Common myeloid progenitor, CD34-positive (primary cell): ENCODE data around the gene PRKCH.
A peak's percentile ranks its signal among the peaks of the same experiment; 100 is the strongest.

Experiments used
- CTCF ChIA-PET: fragments of 350-600 bp; sonication (Branson Sonifier 250); formaldehyde crosslinking; loops from one replicate; lab custom pipeline; 2021; ENCODE audit warnings: antibody characterized with exemption; lab: Charles Lee
- POLR2A ChIA-PET: fragments of 350-600 bp; sonication (Branson Sonifier 250); formaldehyde crosslinking; loops from one replicate; lab custom pipeline; 2021; ENCODE audit warnings: antibody characterized with exemption; lab: Charles Lee
- DNase-seq, 3 donors: peaks; one replicate each; pipeline versions ENCODE4 v3.0.0 to v3.0.0-alpha.2; 2013
- H3K27ac ChIP-seq, 2 experiments: 1 replicate in 1 of 2; 2 replicates in 1 of 2; pipeline ENCODE4 v1.7.0; 2013; ENCODE audit warnings: inconsistent platforms in 2 of 2, low read length in 2 of 2, mild to moderate bottlenecking in 2 of 2, low read depth in 1 of 2, moderate library complexity in 1 of 2; ENCODE audit not compliant: severe bottlenecking in 2 of 2, insufficient read depth in 1 of 2, poor library complexity in 1 of 2
- H3K27me3 ChIP-seq, 5 experiments: replicated peaks in 2 of 5; 1 replicate in 3 of 5; 2 replicates in 2 of 5; pipeline versions ENCODE4 v1.6.1 to v1.7.0; 2013; ENCODE audit warnings: low read length in 4 of 5, mild to moderate bottlenecking in 2 of 5, moderate library complexity in 2 of 5, inconsistent platforms in 1 of 5; ENCODE audit not compliant: insufficient read depth in 5 of 5, control insufficient read depth in 4 of 5
- H3K36me3 ChIP-seq, 4 experiments: 1 replicate in 2 of 4; 2 replicates in 2 of 4; pipeline versions ENCODE4 v1.6.1 to v1.7.0; 2013; ENCODE audit warnings: low read length in 3 of 4, control low read depth in 1 of 4, mild to moderate bottlenecking in 1 of 4; ENCODE audit not compliant: control insufficient read depth in 4 of 4, insufficient read depth in 4 of 4
- H3K4me1 ChIP-seq, 4 experiments: 1 replicate in 3 of 4; 2 replicates in 1 of 4; pipeline versions ENCODE4 v1.6.1 to v1.7.1; 2013; ENCODE audit warnings: low read length in 3 of 4, mild to moderate bottlenecking in 3 of 4, control low read depth in 1 of 4, inconsistent platforms in 1 of 4, moderate library complexity in 1 of 4; ENCODE audit not compliant: control insufficient read depth in 4 of 4, insufficient read depth in 4 of 4; ENCODE audit errors: control extremely low read depth in 1 of 4
- H3K4me3 ChIP-seq, 7 experiments: 1 replicate in 4 of 7; 2 replicates in 3 of 7; pipeline versions ENCODE4 v1.5.1 to v1.7.0; 2013; ENCODE audit warnings: mild to moderate bottlenecking in 7 of 7, low read length in 6 of 7, moderate library complexity in 6 of 7, inconsistent platforms in 2 of 7, low read depth in 2 of 7, control low read depth in 1 of 7; ENCODE audit not compliant: insufficient read depth in 4 of 7, control insufficient read depth in 1 of 7; ENCODE audit errors: extremely low read depth in 1 of 7
- H3K9me3 ChIP-seq, 5 experiments: 1 replicate in 4 of 5; 2 replicates in 1 of 5; pipeline versions ENCODE4 v1.6.1 to v1.7.1; 2013; ENCODE audit warnings: low read length in 4 of 5, mild to moderate bottlenecking in 2 of 5, inconsistent platforms in 1 of 5, low read depth in 1 of 5, moderate library complexity in 1 of 5; ENCODE audit not compliant: control insufficient read depth in 4 of 5, insufficient read depth in 2 of 5; ENCODE audit errors: control extremely low read depth in 1 of 5
- WGBS: methylation state at CpG from one replicate; pipeline ENCODE4 v1.1.5; 2013; ENCODE audit not compliant: insufficient coverage; 5-methylcytosine and 5-hydroxymethylcytosine counted together

PRKCH gene

GRCh38 chr14:61549425-61549824 lies 228.0 kb downstream of the PRKCH start:
- H3K4me1 ChIP-seq, result peaks cover 11 to 29% (median 20%) of the 10 kb centered on the region in 4 experiments
- ChIA-PET POLR2A (no interaction called here), CTCF (no interaction called here)
- WGBS, result 75% methylated on average over 2 of the region's 2 CpGs
- no peak overlapping the region for H3K27ac ChIP-seq
- H3K9me3 ChIP-seq, result no peaks in the 10 kb centered on the region
- no peaks in the 10 kb centered on the region for H3K27me3 ChIP-seq
- no peak overlapping the region for H3K4me3 ChIP-seq
- no peak for DNase-seq
- H3K36me3 ChIP-seq, result peaks cover 20 to 46% (median 25%) of the 10 kb centered on the region in 4 experiments

GRCh38 chr14:61551384-61551783 lies 230.0 kb downstream of the PRKCH start:
- no peaks in the 10 kb centered on the region for H3K27me3 ChIP-seq
- ChIA-PET POLR2A (interaction anchor here (0.6 kb wide), 1 partner anchor 10 kb away, joined by 4 read pairs; no protein-coding TSS in a partner anchor), CTCF (interaction anchor here (1.1 to 3.3 kb wide), 4 partner anchors 10 to 198 kb away, joined by 3 to 16 read pairs (median 9); no protein-coding TSS in a partner anchor)
- H3K4me3 ChIP-seq, result no peak overlapping the region
- H3K4me1 ChIP-seq, result peaks cover 11 to 29% (median 20%) of the 10 kb centered on the region in 4 experiments
- no peak overlapping the region for H3K27ac ChIP-seq
- no peaks in the 10 kb centered on the region for H3K9me3 ChIP-seq
- DNase-seq, result no peak
- H3K36me3 ChIP-seq, result peaks cover 17 to 38% (median 23%) of the 10 kb centered on the region in 4 experiments
- WGBS, result 100% methylated on average over 2 of the region's 3 CpGs

GRCh38 chr14:61552241-61552640 lies 230.9 kb downstream of the PRKCH start:
- peaks cover 17 to 38% (median 22%) of the 10 kb centered on the region in 4 experiments for H3K36me3 ChIP-seq
- H3K27ac ChIP-seq, result peak overlapping the region in 1 of 2 experiments; percentile 62
- H3K27me3 ChIP-seq, result no peaks in the 10 kb centered on the region
- H3K4me3 ChIP-seq, result peak overlapping the region in 2 of 7 experiments; percentile 11 to 30
- H3K9me3 ChIP-seq, result no peaks in the 10 kb centered on the region
- POLR2A ChIA-PET, result interaction anchor here (0.6 kb wide), 2 partner anchors 9 to 80 kb away, joined by 3 to 4 read pairs; no protein-coding TSS in a partner anchor
- no peak for DNase-seq
- 86% methylated on average over 1 of the region's 4 CpGs for WGBS
- CTCF ChIA-PET, result interaction anchor here (1.6 to 3.3 kb wide), 4 partner anchors 10 to 77 kb away, joined by 7 to 16 read pairs (median 10); no protein-coding TSS in a partner anchor
- H3K4me1 ChIP-seq, result peaks cover 11 to 29% (median 20%) of the 10 kb centered on the region in 4 experiments

- H3K27me3 ChIP-seq, result no peaks in the 10 kb centered on the region
- peaks cover 11 to 29% (median 20%) of the 10 kb centered on the region in 4 experiments for H3K4me1 ChIP-seq
- DNase-seq, result no peak
- no peaks in the 10 kb centered on the region for H3K9me3 ChIP-seq
- peaks cover 9 to 22% (median 13%) of the 10 kb centered on the region in 4 experiments for H3K36me3 ChIP-seq
- H3K27ac ChIP-seq, result peak overlapping the region in 1 of 2 experiments; percentile 62
- POLR2A ChIA-PET, result no interaction called here
- no peak overlapping the region for H3K4me3 ChIP-seq
- WGBS, result 98% methylated on average over 10 of the region's 11 CpGs
- CTCF ChIA-PET, result interaction anchor here (2.3 to 3.3 kb wide), 3 partner anchors 8 to 78 kb away, joined by 10 to 16 read pairs (median 11); no protein-coding TSS in a partner anchor
Measured at GRCh38 chr14:61553730-61554641, 232.6 kb downstream of the PRKCH start.

GRCh38 chr14:61555056-61555838 lies 233.9 kb downstream of the PRKCH start:
- CTCF ChIA-PET, result no interaction called here
- H3K4me3 ChIP-seq, result no peak overlapping the region
- no peak for DNase-seq
- 100% methylated on average over 1 of the region's 6 CpGs for WGBS
- peaks cover 11 to 29% (median 20%) of the 10 kb centered on the region in 4 experiments for H3K4me1 ChIP-seq
- no peaks in the 10 kb centered on the region for H3K27me3 ChIP-seq
- no peak overlapping the region for H3K27ac ChIP-seq
- H3K9me3 ChIP-seq, result no peaks in the 10 kb centered on the region
- H3K36me3 ChIP-seq, result peaks cover 0 to 10% (median 3%) of the 10 kb centered on the region in 4 experiments
- POLR2A ChIA-PET, result no interaction called here

GRCh38 chr14:61556455-61556854 lies 235.1 kb downstream of the PRKCH start:
- CTCF ChIA-PET, result interaction anchor here (0.6 to 2.3 kb wide), 8 partner anchors 10 to 163 kb away, joined by 3 to 10 read pairs (median 4); no protein-coding TSS in a partner anchor
- DNase-seq, result no peak
- WGBS, result 94% methylated on average over 2 of the region's 4 CpGs
- Histone ChIP-seq H3K27me3 (no peaks in the 10 kb centered on the region), H3K27ac (no peak overlapping the region), H3K4me1 (peaks cover 9 to 33% (median 20%) of the 10 kb centered on the region in 4 experiments), H3K9me3 (no peaks in the 10 kb centered on the region), H3K4me3 (no peak overlapping the region), H3K36me3 (no peaks in the 10 kb centered on the region)
- POLR2A ChIA-PET, result no interaction called here
